Activated T-cell treated with anti-CD3 and anti-CD28 coated beads, Interleukin-2, amount 50 U/mL, for 4 hours (primary cell): ENCODE data around the gene C10orf90. TPM values are rescaled to one million over a fixed set of nuclear protein-coding genes. Genes with fewer than 3 reads are reported as not detected.

Experiments
- ATAC-seq, 2 donors: fragments of 200-7000 bp; cut with Tn5 transposase; one replicate each; pipeline ENCODE4 v1.10.0; 2021
- DNase-seq: peaks from one replicate; pipeline ENCODE4 v3.0.0-alpha.2; 2020
- H3K27me3 Mint-ChIP-seq: one replicate; pipeline ENCODE4 v1.8.0; 2021; ENCODE audit warnings: low read depth, mixed read lengths
- H3K36me3 Mint-ChIP-seq: one replicate; pipeline ENCODE4 v1.8.0; 2022; ENCODE audit warnings: mixed read lengths; ENCODE audit not compliant: insufficient read depth
- H3K4me1 Mint-ChIP-seq: one replicate; pipeline ENCODE4 v1.8.0; 2021; ENCODE audit warnings: low read depth, mixed read lengths
- H3K4me3 Mint-ChIP-seq: one replicate; pipeline ENCODE4 v1.8.0; 2021; ENCODE audit warnings: mild to moderate bottlenecking, moderate library complexity, mixed read lengths
- H3K9me3 Mint-ChIP-seq: one replicate; pipeline ENCODE4 v1.8.0; 2021; ENCODE audit warnings: mixed read lengths
- total RNA-seq, 3 donors: library from RNA; stranded (reverse); gene quantifications; one replicate each; pipeline ENCODE4 v1.2.1, GENCODE V29; 2021

C10orf90 gene
- total RNA-seq, 3 donors from 2014 or later = not detected

DNA sequence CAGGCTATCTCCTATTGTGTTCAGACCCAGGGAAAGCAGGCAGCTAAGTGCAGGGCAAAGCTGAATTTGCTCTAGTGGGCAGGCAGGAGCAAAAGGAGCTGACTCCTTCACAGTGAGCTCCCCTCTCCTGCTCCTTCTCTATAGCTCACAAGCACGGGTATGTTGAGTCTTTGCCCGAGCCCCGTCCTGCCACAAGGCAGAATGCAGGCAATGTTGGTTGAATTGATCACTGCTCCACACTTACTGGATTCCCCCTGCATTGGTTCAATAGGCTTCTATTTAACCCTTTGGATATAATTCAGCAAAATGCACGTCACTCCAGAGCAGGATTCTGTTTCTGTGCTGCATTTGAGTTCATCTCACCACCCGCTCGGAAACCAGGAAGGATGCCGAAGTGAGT, 16.2 kb upstream of the C10orf90 start:
- Mint-ChIP-seq H3K36me3 (no peaks in the 10 kb centered on the region), H3K4me1 (no peaks in the 10 kb centered on the region), H3K9me3 (no peaks in the 10 kb centered on the region), H3K4me3 (no peak overlapping the region), H3K27me3 (no peaks in the 10 kb centered on the region)
- DNase-seq (no peak), ATAC-seq (no peak)

DNA sequence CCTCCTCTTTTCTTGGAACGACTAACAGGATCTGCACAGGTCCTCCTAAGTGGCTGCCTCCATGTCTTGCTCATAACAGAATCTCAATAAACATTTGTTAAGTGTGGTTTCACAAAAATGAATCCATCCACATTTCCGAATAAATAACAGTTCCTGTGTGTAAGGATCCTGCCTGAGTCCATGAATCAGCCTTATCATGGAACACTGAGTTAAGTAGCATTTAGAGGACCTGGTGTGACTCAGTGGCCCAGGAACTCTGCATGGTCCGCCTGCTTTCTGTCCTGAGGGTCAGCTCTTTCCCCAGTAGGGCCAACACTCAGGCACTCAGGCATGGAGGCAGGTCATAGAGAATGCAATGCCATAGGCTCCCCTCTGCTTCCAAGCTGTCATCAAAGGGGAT, 15.8 kb upstream of the C10orf90 start:
- no peak overlapping the region for H3K4me3 Mint-ChIP-seq
- no peaks in the 10 kb centered on the region for H3K9me3 Mint-ChIP-seq
- DNase-seq (no peak), ATAC-seq (no peak)
- no peaks in the 10 kb centered on the region for H3K36me3 Mint-ChIP-seq
- H3K27me3 Mint-ChIP-seq = no peaks in the 10 kb centered on the region
- H3K4me1 Mint-ChIP-seq = no peaks in the 10 kb centered on the region

- Mint-ChIP-seq H3K27me3 (no peaks in the 10 kb centered on the region), H3K4me3 (no peak overlapping the region), H3K36me3 (no peaks in the 10 kb centered on the region), H3K4me1 (no peaks in the 10 kb centered on the region), H3K9me3 (no peaks in the 10 kb centered on the region)
- no peak for ATAC-seq
- no peak for DNase-seq
These were observed 15.3 kb upstream of the C10orf90 start for GRCh38 chr10:126685756-126686155.

- Mint-ChIP-seq H3K36me3 (no peaks in the 10 kb centered on the region), H3K27me3 (no peaks in the 10 kb centered on the region), H3K4me3 (no peak overlapping the region), H3K9me3 (no peaks in the 10 kb centered on the region), H3K4me1 (no peaks in the 10 kb centered on the region)
- DNase-seq (no peak), ATAC-seq (no peak)
These were observed 13.8 kb upstream of the C10orf90 start for GRCh38 chr10:126684171-126684745.

GRCh38 chr10:126683466-126683865, 13.0 kb upstream of the C10orf90 start:
- H3K9me3 Mint-ChIP-seq = no peaks in the 10 kb centered on the region
- H3K4me1 Mint-ChIP-seq = no peaks in the 10 kb centered on the region
- ATAC-seq = no peak
- no peak for DNase-seq
- H3K4me3 Mint-ChIP-seq = no peak overlapping the region
- no peaks in the 10 kb centered on the region for H3K27me3 Mint-ChIP-seq
- no peaks in the 10 kb centered on the region for H3K36me3 Mint-ChIP-seq

- Mint-ChIP-seq H3K36me3 (no peaks in the 10 kb centered on the region), H3K4me1 (no peaks in the 10 kb centered on the region), H3K4me3 (no peak overlapping the region), H3K9me3 (peaks cover 3% of the 10 kb centered on the region), H3K27me3 (no peaks in the 10 kb centered on the region)
- ATAC-seq (no peak), DNase-seq (no peak)
These were observed 5.4 kb upstream of the C10orf90 start for GRCh38 chr10:126675656-126676438.

DNA sequence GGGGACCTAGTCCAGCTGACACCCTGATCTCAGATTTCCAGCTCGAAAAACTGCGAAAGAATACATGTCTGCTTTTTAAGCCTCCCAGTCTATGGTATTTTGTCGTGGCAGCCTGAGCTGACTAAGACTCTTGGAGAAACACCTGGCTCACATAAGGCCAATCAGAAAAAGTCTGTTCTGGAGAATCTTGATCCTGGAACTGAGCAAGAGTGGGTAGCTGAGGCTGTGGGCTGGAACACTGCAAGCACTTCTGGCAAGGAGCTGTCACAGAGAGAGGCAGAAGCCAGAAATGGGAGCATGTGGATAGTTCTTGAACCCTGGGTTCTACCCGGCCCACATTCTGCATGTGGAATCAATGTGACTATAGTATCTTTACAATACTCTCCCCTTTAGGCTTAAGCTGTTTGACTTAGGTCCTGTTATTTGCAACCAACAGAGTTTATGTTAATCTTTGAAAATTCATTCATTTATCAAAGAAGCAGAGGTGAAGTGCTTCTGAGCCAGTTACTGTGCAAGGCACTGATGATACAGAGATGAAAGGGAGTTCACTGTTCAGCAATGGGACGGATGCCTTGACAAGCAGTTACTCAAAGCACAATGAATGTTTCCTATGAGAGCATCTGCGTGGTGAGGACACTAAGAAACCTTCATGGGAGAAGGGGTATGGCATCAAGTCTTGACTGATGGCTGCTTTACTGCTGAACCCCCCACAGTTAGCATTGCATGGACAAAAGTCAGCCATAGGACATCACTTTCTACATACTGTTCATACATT, 4.4 kb upstream of the C10orf90 start:
- Mint-ChIP-seq H3K36me3 (no peaks in the 10 kb centered on the region), H3K9me3 (peaks cover 3% of the 10 kb centered on the region), H3K4me3 (no peak overlapping the region), H3K27me3 (no peaks in the 10 kb centered on the region), H3K4me1 (no peaks in the 10 kb centered on the region)
- no peak for DNase-seq
- ATAC-seq = no peak

DNA sequence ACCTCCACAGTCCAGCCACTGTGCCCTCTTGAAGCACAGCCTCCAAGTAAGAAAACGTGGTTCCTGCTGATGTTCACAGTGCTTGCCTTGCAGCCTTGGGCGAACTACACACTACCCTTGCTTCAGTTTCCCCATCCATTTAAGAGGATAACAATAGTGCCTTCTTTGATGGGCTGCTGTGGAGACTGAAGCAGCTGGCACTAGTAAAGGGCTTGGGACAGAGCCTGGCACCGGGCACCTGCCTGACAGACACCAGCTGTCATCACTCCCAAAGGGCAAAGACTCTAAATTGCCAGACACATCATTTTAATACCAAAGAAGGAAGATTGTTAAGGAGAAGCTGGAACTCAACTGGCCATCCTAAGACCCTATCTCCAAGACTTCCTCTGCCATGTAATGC, 3.1 kb upstream of the C10orf90 start:
- peaks cover 3% of the 10 kb centered on the region for H3K9me3 Mint-ChIP-seq
- no peak for ATAC-seq
- no peaks in the 10 kb centered on the region for H3K27me3 Mint-ChIP-seq
- no peak for DNase-seq
- no peaks in the 10 kb centered on the region for H3K4me1 Mint-ChIP-seq
- H3K4me3 Mint-ChIP-seq = no peak overlapping the region
- no peaks in the 10 kb centered on the region for H3K36me3 Mint-ChIP-seq

DNA sequence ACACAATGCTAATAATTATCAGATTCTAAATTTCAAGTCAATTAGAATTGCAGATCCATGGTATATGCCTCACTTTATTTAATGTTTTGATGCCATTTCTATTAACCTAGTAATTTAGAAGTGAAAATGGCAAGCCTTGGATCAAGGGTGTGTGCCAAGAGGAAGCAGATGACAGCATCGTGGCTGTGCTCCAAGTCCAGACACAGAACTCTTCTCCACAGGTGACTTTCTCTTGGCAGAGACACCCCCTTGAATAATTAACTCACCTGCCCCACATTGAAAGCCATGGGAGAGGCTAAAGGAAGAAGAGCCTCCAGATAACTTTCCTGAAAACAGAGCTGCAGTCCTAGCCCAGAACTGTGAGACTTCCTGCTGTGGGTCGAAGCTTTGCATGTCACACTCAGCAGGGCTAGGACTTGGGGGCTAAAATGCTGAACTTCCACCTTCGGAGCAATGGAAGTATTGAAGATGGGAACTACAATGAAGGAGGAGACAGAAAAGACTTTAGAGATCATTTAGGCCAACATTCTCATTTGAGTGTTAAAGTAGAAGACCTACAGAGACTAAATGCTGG, 996 bp upstream of the C10orf90 start:
- ATAC-seq = no peak
- Mint-ChIP-seq H3K4me1 (no peaks in the 10 kb centered on the region), H3K4me3 (no peak overlapping the region), H3K36me3 (no peaks in the 10 kb centered on the region), H3K9me3 (peaks cover 3% of the 10 kb centered on the region), H3K27me3 (no peaks in the 10 kb centered on the region)
- DNase-seq = no peak

- Mint-ChIP-seq H3K36me3 (no peaks in the 10 kb centered on the region), H3K9me3 (peaks cover 3% of the 10 kb centered on the region), H3K4me3 (no peak overlapping the region), H3K27me3 (no peaks in the 10 kb centered on the region), H3K4me1 (no peaks in the 10 kb centered on the region)
- no peak for ATAC-seq
- no peak for DNase-seq
These were observed 385 bp upstream of the C10orf90 start for GRCh38 chr10:126670895-126671261.

GRCh38 chr10:126669168-126669567, 1.3 kb downstream of the C10orf90 start:
- Mint-ChIP-seq H3K4me3 (no peak overlapping the region), H3K9me3 (peaks cover 3% of the 10 kb centered on the region), H3K4me1 (no peaks in the 10 kb centered on the region), H3K36me3 (no peaks in the 10 kb centered on the region), H3K27me3 (no peaks in the 10 kb centered on the region)
- ATAC-seq = no peak
- no peak for DNase-seq

- H3K36me3 Mint-ChIP-seq = no peaks in the 10 kb centered on the region
- peaks cover 3% of the 10 kb centered on the region for H3K9me3 Mint-ChIP-seq
- H3K4me3 Mint-ChIP-seq = no peak overlapping the region
- DNase-seq (no peak), ATAC-seq (no peak)
- H3K27me3 Mint-ChIP-seq = peaks cover 2% of the 10 kb centered on the region
- H3K4me1 Mint-ChIP-seq = no peaks in the 10 kb centered on the region
These were observed 2.0 kb downstream of the C10orf90 start for GRCh38 chr10:126668505-126668904.

DNA sequence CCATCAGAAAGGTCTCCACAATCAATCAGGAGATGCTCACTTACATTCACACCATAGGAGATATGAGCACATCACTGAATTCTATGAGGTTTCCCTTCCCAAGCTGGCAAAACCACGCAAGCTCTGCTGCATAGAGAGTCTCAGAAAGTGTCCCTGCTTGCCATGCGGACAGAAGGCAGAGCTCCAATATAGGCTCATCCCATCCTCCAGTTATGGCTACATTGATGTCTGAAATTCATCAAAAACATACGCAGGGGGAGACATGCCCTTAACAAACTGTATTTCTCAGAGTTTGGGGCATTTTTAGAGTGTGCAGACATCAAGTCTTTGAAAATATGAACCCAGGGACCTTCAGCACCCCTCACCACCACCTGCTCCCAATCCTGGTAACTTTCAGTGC, 2.9 kb downstream of the C10orf90 start:
- Mint-ChIP-seq H3K4me1 (no peaks in the 10 kb centered on the region), H3K4me3 (no peak overlapping the region), H3K27me3 (peaks cover 2% of the 10 kb centered on the region), H3K36me3 (no peaks in the 10 kb centered on the region), H3K9me3 (peaks cover 3% of the 10 kb centered on the region)
- no peak for ATAC-seq
- DNase-seq = no peak

DNA sequence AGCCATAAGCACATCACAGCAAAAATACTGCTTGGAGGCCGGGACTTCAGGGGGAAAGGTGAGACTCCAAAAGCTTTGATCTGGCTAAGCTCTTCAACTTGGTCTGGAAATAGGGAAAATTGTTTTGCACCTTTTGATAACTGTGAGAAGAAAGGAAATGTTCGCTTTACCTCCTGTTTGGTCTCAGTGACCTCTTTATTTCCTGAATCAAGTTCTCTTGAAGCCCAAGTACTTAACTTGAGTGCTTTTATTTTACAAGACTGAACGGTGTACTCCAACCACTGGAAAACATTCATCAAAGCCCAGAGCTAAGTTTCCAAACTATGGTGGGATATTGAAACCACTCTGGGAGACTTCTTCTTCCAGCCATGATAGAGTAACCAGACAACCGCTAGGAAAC, 5.3 kb downstream of the C10orf90 start:
- DNase-seq = no peak
- Mint-ChIP-seq H3K4me3 (no peak overlapping the region), H3K27me3 (peaks cover 2% of the 10 kb centered on the region), H3K9me3 (no peaks in the 10 kb centered on the region), H3K4me1 (no peaks in the 10 kb centered on the region), H3K36me3 (no peaks in the 10 kb centered on the region)
- no peak for ATAC-seq
